Measurements from ENCODE around the gene EGLN2. TPM values are rescaled to one million over a fixed set of nuclear protein-coding genes. Genes with fewer than 3 reads are reported as not detected.
"Not testable (repeated sequence)": the region's sequence is repeated elsewhere in the genome, so short reads cannot be mapped to it uniquely, and the experiment has no call there.

Gene EGLN2
- total RNA-seq, 1 experiment from 2014 or later: 131 TPM

DNA sequence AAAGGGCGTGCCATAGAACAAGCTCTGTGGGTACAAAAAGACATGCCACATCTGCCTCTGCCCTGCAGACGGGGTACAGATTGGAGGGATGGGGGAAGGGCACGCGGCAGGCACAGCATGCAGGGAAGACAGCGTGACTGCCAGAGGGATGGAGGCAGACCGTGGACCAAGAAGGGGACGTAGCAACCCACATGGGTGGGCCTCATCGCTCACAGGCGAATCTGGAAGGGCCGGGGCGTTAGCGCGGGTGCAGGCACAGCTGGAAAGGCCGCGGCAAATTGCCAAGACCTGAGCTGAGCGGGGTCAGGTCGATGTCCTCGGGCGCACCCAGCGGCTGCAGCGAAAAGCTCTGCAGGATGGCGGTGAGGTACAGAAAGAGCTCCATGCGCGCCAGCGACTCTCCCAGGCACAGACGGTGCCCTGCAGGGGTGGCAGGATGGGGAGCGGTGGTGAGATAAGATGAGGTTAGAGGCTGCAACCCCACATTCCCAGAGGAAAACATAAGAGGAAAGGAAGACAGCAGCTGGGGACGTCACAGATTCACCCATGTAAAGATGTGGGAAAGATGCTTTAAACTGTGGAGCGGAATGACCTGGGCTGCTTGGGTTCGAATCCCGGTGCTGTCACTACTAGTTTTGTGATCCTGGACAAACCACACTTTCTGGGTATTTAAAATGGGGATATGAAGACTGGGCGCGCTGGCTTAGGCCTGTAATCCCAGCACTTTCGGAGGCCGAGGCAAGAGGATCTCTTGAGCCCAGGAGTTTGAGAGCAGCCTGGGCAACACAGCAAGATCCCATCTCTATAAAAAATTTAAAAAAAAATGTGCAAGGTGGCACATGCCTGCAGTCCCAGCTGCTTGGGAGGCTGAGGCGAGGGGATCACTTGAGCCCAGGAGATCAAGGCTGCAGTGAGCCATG, 19.7 kb downstream of the EGLN2 start:
- DNase-seq: peak; percentile 74
- not testable (repeated sequence) for H2BK5ac ChIP-seq (ENCODE audit: insufficient read length, low read length); H2BK120ac ChIP-seq (ENCODE audit: low read depth, low read length, poor library complexity, severe bottlenecking); H2BK20ac ChIP-seq (ENCODE audit: low read depth, low read length, poor library complexity, severe bottlenecking); H3K14ac ChIP-seq (ENCODE audit: insufficient read depth, low read length); H2BK12ac ChIP-seq (ENCODE audit: insufficient read length, low read depth, low read length); H3K36me3 Mint-ChIP-seq (ENCODE audit: insufficient read depth in 1 of 3, low read depth in 3 of 3); H3K79me2 ChIP-seq (ENCODE audit: insufficient read depth, low read length); H4K5ac ChIP-seq (ENCODE audit: insufficient read length, low read depth, low read length); H3T11ph ChIP-seq (ENCODE audit: low read length); H3K79me1 ChIP-seq (ENCODE audit: insufficient read depth, low read depth, low read length, poor library complexity, severe bottlenecking); H3K18ac ChIP-seq (ENCODE audit: insufficient read length, low read depth, low read length); H4K91ac ChIP-seq (ENCODE audit: insufficient read length, low read depth, low read length); H3K23me2 ChIP-seq (ENCODE audit: insufficient read length, low read depth, low read length, poor library complexity, severe bottlenecking); H3K9ac ChIP-seq (ENCODE audit: extremely low read depth, insufficient read length, low read length); H3K9me3 Mint-ChIP-seq; H2AFZ ChIP-seq (ENCODE audit: low read length); H2AK5ac ChIP-seq (ENCODE audit: insufficient read length, low read length); H4K20me1 ChIP-seq (ENCODE audit: control insufficient read depth, insufficient read depth, insufficient read length); H3K23ac ChIP-seq (ENCODE audit: insufficient read length, low read depth, low read length); H3K9me3 ChIP-seq (ENCODE audit: control insufficient read depth, low read depth, low read length); H3K4me1 ChIP-seq (ENCODE audit: insufficient read depth, low read length); H3K27me3 ChIP-seq (ENCODE audit: insufficient read depth, low read length); H3K56ac ChIP-seq (ENCODE audit: insufficient read length, low read depth, low read length); H3K4ac ChIP-seq (ENCODE audit: low read depth, low read length); H2BK15ac ChIP-seq (ENCODE audit: low read depth, low read length); H3K27ac ChIP-seq (ENCODE audit: insufficient read length, low read depth, low read length); H4K8ac ChIP-seq (replicated peaks; ENCODE audit: insufficient read length, low read depth, low read length)
- TF ChIP-seq, protein P1, sequence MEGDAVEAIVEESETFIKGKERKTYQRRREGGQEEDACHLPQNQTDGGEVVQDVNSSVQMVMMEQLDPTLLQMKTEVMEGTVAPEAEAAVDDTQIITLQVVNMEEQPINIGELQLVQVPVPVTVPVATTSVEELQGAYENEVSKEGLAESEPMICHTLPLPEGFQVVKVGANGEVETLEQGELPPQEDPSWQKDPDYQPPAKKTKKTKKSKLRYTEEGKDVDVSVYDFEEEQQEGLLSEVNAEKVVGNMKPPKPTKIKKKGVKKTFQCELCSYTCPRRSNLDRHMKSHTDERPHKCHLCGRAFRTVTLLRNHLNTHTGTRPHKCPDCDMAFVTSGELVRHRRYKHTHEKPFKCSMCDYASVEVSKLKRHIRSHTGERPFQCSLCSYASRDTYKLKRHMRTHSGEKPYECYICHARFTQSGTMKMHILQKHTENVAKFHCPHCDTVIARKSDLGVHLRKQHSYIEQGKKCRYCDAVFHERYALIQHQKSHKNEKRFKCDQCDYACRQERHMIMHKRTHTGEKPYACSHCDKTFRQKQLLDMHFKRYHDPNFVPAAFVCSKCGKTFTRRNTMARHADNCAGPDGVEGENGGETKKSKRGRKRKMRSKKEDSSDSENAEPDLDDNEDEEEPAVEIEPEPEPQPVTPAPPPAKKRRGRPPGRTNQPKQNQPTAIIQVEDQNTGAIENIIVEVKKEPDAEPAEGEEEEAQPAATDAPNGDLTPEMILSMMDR (conservative IDR thresholded peaks at IDR 0.05): peak; percentile 52
- Mint-ChIP-seq H3K27ac (peak overlapping the region in 2 of 3 experiments; percentile 14 to 36; a peak in 1 of 7 replicates), H3K4me1 (peaks cover 24 to 30% of the 10 kb centered on the region in 2 experiments), H3K27me3 (ENCODE audit: low read depth) (peaks cover 43% of the 10 kb centered on the region), H3K4me3 (peak overlapping the region; percentile 49 to 61)
- WGBS (ENCODE audit: extremely low coverage, insufficient read length, low lambda C conversion rate): no CpG with 5 or more reads among the region's 36 CpGs
- peak overlapping the region; percentile 52 for H3K4me2 ChIP-seq (ENCODE audit: insufficient read depth, insufficient read length, low read length)
